GM10266 (cell line): Measurements from ENCODE around the gene DNHD1.

Source experiments
- DNase-seq: peaks from one replicate; pipeline ENCODE4 v3.0.0; 2012; ENCODE audit errors: extremely low spot score
- TF ChIP-seq, protein P1 (sequence below): IDR thresholded peaks from 2 replicates; pipeline ENCODE4 v1.5.1; 2012; ENCODE audit warnings: mild to moderate bottlenecking, low read depth; ENCODE audit not compliant: control insufficient read depth, insufficient read depth; ENCODE audit errors: missing control alignments

DNHD1 gene

DNA sequence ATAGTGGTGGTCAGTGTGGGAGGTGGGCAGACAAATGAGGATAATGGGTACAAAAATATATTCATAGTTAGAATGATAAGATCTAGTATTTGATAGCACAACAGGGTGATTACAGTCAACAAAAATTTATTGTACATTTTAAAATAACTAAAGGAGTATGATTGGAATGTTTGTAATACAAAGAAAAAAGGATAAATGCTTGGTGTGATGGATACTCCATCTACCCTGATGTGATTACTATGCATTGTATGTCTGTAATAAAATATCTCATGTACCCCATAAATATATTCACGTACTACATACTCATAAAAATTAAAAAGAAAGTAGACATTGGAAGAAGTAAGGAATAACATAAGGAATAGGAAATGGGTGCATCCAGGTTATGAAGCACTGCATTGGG lies 90.9 kb downstream of the DNHD1 start:
- TF ChIP-seq, protein P1, sequence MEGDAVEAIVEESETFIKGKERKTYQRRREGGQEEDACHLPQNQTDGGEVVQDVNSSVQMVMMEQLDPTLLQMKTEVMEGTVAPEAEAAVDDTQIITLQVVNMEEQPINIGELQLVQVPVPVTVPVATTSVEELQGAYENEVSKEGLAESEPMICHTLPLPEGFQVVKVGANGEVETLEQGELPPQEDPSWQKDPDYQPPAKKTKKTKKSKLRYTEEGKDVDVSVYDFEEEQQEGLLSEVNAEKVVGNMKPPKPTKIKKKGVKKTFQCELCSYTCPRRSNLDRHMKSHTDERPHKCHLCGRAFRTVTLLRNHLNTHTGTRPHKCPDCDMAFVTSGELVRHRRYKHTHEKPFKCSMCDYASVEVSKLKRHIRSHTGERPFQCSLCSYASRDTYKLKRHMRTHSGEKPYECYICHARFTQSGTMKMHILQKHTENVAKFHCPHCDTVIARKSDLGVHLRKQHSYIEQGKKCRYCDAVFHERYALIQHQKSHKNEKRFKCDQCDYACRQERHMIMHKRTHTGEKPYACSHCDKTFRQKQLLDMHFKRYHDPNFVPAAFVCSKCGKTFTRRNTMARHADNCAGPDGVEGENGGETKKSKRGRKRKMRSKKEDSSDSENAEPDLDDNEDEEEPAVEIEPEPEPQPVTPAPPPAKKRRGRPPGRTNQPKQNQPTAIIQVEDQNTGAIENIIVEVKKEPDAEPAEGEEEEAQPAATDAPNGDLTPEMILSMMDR, result no peak
- DNase-seq, result no peak

DNA sequence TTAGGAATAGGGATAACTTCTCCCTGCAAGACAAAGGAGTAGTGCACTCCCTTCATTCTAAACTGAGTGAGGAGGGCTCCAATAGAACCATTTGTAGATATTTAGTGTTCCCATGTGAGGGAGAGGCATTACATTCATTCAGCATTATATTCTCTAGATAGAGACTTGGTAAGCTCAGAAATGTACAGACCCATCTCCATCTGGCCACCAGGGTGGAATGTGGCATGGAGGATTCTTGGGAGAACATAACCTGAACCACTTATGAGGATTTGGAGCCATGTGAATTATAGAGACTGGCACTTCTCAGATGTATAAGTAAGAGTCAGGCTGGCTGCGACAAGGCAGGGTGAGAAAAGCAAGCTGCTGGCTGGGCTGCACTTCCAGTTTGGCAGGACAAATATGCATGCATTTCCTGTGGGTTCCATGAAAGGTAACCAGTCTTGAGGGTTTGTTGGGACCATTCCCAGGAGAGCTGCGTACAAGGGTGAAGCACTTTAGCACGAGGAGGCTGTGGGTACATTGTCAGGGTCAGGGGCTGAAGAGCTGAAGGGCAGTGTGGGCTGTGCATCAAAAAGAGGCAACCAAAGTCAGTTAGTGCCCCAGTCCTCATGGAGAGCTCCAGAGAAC lies 97.2 kb downstream of the DNHD1 start:
- no peak for DNase-seq
- TF ChIP-seq, protein P1, result no peak

DNA sequence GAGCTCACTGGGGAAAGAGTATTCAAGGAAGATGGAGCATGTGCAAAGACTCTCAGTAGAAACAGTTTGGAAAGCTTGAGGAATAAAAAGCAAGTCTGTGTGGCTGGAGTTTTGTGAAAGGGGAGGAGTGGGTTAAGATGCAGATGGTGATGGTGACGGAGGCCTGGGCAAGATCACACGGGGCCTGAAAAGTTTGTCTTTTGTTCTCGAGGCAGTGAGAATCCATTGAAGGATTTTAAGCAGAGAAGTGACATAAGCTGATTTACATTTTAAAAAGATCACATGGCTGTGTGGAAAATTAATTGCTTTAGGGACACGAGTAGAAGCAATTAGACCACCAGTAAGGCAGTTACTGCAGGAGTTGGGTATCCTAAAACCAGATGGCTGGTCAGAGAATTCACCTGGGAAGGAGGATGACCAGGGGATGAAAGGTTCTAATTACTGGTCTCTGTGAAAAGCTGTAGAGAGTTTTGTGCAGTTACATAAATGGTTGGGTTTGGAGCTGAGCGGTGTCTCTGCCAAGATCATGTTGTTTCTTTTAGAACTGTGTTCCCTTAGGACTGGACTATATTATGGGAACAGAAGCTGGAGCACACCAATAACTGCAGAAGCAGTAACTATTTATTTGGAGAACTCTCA lies 99.3 kb downstream of the DNHD1 start:
- DNase-seq, result no peak
- TF ChIP-seq, protein P1, result no peak

DNA sequence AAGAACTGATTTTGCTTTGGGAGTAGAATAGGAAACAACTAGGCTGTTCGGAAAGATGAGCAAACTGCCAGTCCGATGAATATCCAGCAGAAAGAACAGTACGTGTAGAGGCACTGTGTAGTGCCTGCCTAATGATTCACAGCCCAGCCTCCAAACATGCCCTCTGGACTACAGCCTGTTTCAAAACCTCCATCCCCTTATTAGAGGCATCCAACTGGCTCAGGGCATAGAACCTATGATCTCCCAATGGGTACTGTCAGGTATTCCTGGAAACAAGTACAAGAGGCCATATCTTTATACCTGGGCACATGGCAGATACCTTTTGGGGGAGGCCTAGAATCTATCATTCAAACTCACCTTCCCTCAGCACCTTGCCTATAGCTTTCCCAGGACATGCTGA lies 101.5 kb downstream of the DNHD1 start:
- TF ChIP-seq, protein P1, result no peak
- DNase-seq, result no peak

DNA sequence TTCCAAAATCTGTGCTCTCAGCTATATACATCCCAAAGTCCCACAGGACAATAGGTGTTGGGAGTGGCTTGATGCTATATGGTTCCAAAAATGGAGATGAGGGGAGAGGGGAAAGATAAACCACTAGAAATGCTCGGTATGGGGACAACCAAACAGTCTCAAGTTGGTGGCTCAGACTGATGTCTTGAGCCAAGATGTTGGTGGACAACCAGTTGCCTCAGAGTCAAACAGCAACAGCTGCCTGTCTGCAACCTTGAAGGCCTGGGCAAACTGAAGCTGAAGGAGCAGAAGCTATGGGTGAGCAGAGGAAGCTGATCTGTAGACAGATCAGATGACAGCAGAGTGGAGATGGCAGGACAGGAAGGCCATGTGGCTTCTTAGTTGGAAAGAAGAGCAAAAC lies 102.4 kb downstream of the DNHD1 start:
- TF ChIP-seq, protein P1, result no peak
- no peak for DNase-seq

DNA sequence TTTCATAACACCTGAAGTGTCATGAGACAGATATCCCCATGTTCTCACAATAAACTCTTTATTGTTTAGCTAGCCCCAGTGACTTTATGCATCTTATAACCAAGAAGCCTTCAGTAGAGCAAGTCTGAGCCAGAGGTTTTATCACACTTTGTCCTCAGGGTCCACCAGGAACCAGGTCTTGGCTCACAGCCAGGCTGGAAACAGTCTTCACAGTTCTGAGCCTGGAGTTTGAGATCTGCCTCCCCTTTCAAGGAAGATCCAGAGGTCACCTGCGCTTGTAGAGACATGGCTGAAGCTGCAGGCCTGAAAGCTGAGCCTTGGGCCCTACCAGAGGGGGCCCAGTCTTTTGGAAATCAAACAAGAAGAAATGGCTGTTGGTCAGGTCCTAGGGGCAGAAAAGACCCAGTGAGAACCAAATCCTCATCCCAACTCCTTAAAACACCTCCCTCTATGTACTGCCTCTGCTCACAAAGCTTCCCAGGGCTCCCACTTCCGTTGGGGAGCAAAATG lies 102.9 kb downstream of the DNHD1 start:
- TF ChIP-seq, protein P1, result no peak
- DNase-seq, result no peak

DNA sequence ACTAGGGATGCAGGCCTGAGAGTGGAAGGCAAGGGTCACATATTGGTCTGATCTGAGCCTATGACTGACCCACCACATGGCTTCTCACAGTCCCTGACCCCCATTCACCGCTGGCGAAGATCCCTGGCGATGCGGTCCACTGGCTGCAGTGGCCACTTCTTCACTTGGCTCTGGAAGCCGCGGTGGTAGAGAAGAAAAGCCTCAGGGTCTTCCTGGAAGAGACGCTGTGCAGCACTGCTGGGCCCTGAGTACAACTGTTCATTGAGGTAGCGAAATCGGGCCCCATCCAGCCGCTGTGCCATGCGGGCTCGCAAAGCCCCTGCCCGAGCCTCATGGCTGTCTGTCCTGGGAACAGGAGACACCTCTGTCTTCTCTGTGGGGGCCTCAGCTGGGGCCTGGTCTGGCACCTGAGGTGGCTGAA lies 104.0 kb downstream of the DNHD1 start:
- DNase-seq, result no peak
- TF ChIP-seq, protein P1, result no peak
